HG03571 (cell line): ENCODE measurements around the gene TTC6.
"Not testable (repeated sequence)": the region's sequence is repeated elsewhere in the genome, so short reads cannot be mapped to it uniquely, and the experiment has no call there.

Experiments
- ATAC-seq: cut with Tn5 transposase; IDR thresholded peaks from one replicate; pipeline ENCODE4 v1.9.1; 2021; ENCODE audit not compliant: unreplicated experiment

TTC6 gene

GRCh38 chr14:37594971-37595808, at the start of gene TTC6, which contains the start of gene FOXA1:
TTC6 (plus strand) TSS chr14:37595629; CDS start chr14:37622065, 26,436 bp downstream.
FOXA1 (minus strand) TSS chr14:37595249; CDS start chr14:37594972, 277 bp downstream.
- no peak for ATAC-seq

GRCh38 chr14:37546621-37547447, 48.6 kb upstream of the TTC6 start:
- ATAC-seq: no peak

GRCh38 chr14:37550511-37550910, 44.9 kb upstream of the TTC6 start:
- no peak for ATAC-seq

- ATAC-seq: no peak
These were observed 44.3 kb upstream of the TTC6 start for GRCh38 chr14:37551119-37551518.

GRCh38 chr14:37553935-37554550, 41.4 kb upstream of the TTC6 start:
- no peak for ATAC-seq

- not testable (repeated sequence) for ATAC-seq
These were observed 39.8 kb upstream of the TTC6 start for GRCh38 chr14:37555596-37555995.

GRCh38 chr14:37558740-37559139, 36.7 kb upstream of the TTC6 start:
- no peak for ATAC-seq

GRCh38 chr14:37559386-37559785, 36.0 kb upstream of the TTC6 start:
- no peak for ATAC-seq

GRCh38 chr14:37563189-37563588, 32.2 kb upstream of the TTC6 start:
- ATAC-seq: no peak

- no peak for ATAC-seq
These were observed 29.9 kb upstream of the TTC6 start for GRCh38 chr14:37565550-37565949.

GRCh38 chr14:37566811-37567371, 28.5 kb upstream of the TTC6 start:
- ATAC-seq: no peak

GRCh38 chr14:37569729-37570128, 25.7 kb upstream of the TTC6 start:
- ATAC-seq: no peak

- ATAC-seq: no peak
These were observed 24.0 kb upstream of the TTC6 start for GRCh38 chr14:37571391-37571790.

GRCh38 chr14:37573356-37573755, 22.1 kb upstream of the TTC6 start:
- no peak for ATAC-seq

GRCh38 chr14:37579274-37579673, 16.2 kb upstream of the TTC6 start:
- no peak for ATAC-seq

GRCh38 chr14:37580146-37580545, 15.3 kb upstream of the TTC6 start:
- ATAC-seq: no peak

- no peak for ATAC-seq
These were observed 11.8 kb upstream of the TTC6 start for GRCh38 chr14:37583358-37584210.

- ATAC-seq: no peak
These were observed 11.0 kb upstream of the TTC6 start for GRCh38 chr14:37584211-37585100.

GRCh38 chr14:37585101-37585511, 10.3 kb upstream of the TTC6 start:
- ATAC-seq: no peak
